ENCODE data around the gene SNX18.

SNX18 gene

DNA sequence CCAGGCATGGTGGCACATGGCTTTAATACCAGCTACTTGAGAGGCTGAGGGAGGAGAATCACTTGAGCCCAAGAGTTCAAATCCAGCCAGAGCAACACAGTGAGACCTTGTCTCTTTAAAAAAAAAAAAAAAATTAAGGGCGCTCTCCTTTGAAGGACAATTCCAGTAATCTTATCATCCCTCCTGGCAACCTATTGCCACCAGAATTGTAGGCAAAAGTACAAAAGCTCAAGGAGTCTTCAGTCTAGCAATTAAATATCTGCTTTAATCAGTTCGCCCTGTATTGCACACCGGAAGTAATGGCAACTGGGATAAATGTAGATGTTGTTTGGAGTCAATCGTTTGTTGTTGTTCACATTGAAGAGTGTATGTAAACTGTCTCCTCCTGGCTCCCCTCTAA lies 7.7 kb downstream of the SNX18 start:
- H3K18ac ChIP-seq (ENCODE audit: low read length): no peak overlapping the region
- H2BK15ac ChIP-seq (ENCODE audit: low read length): no peak overlapping the region
- H2BK120ac ChIP-seq (ENCODE audit: low read depth, low read length): no peak overlapping the region
- H3K36me3 ChIP-seq (replicated peaks in 1 of 2; ENCODE audit: control insufficient read depth in 2 of 2, insufficient read depth in 2 of 2, low read length in 2 of 2): peaks cover 0 to 22% of the 10 kb centered on the region in 2 donors
- peaks cover 6% of the 10 kb centered on the region for H3K79me1 ChIP-seq (ENCODE audit: low read depth, low read length)
- peaks cover 0 to 1% (median 0%) of the 10 kb centered on the region in 3 experiments for H3K27me3 ChIP-seq (ENCODE audit: control insufficient read depth in 3 of 3, insufficient read depth in 3 of 3, low read depth in 1 of 3, low read length in 3 of 3)
- no peak overlapping the region for H3K23ac ChIP-seq (ENCODE audit: low read depth, low read length, poor library complexity)
- H3K4me2 ChIP-seq (ENCODE audit: insufficient read depth, low read length, poor library complexity, severe bottlenecking): no peak overlapping the region
- whole genome bisulfite sequencing, 2 donors (ENCODE audit: extremely low coverage in 2 of 2, insufficient read length in 2 of 2, insufficient replicate concordance in 1 of 2): no CpG with 5 or more reads among the region's 4 CpGs
- no peak overlapping the region for H4K8ac ChIP-seq (ENCODE audit: low read depth, low read length)
- H3K4ac ChIP-seq (ENCODE audit: low read length): no peak overlapping the region
- H2BK12ac ChIP-seq (ENCODE audit: low read length): no peak overlapping the region
- peaks cover 0 to 11% of the 10 kb centered on the region in 2 donors for H3K4me1 ChIP-seq (ENCODE audit: control insufficient read depth in 2 of 2, insufficient read depth in 1 of 2, low read depth in 1 of 2, low read length in 2 of 2)
- H3K27ac ChIP-seq (replicated peaks; ENCODE audit: low read length): no peak overlapping the region
- no peak overlapping the region for H2AFZ ChIP-seq (ENCODE audit: low read length)
- H2AK5ac ChIP-seq (ENCODE audit: low read depth, low read length): no peak overlapping the region
- no peak for DNase-seq (ENCODE audit: low spot score)
- no peak overlapping the region for H3K14ac ChIP-seq (ENCODE audit: low read length)
- H3K9ac ChIP-seq (ENCODE audit: low read depth, low read length, poor library complexity): no peak overlapping the region
- no peak overlapping the region for H4K91ac ChIP-seq (ENCODE audit: low read depth, low read length, poor library complexity)
- H3K4me3 ChIP-seq (ENCODE audit: low read length in 2 of 2): no peak overlapping the region
- H2BK5ac ChIP-seq (ENCODE audit: low read length): no peak overlapping the region
- H3K9me3 ChIP-seq (replicated peaks in 1 of 2; ENCODE audit: control insufficient read depth in 2 of 2, insufficient read depth in 1 of 2, low read depth in 1 of 2, low read length in 2 of 2): no peaks in the 10 kb centered on the region

DNA sequence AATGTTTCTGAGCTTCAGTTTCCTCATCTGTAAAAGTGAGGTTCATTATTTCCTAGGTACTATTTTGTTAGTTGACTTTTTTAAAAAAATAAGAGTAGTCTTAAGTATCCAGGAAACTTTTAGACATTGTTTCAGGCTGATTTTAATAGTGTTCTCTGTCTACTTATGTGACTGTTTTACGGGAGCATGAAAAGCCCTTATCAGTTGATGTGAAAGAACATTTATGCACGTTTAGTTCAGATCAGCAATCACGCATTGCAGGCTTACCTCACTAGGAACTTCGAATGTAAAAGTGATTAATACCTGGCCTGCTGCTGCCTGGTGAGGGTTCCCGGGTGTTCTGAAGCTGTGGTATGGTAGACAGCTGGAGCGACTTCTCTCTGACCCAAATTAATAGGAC lies 8.1 kb downstream of the SNX18 start:
- no peak overlapping the region for H2BK15ac ChIP-seq (ENCODE audit: low read length)
- H3K4me1 ChIP-seq (ENCODE audit: control insufficient read depth in 2 of 2, insufficient read depth in 1 of 2, low read depth in 1 of 2, low read length in 2 of 2): peaks cover 0 to 7% of the 10 kb centered on the region in 2 donors
- peaks cover 0 to 1% (median 0%) of the 10 kb centered on the region in 3 experiments for H3K27me3 ChIP-seq (ENCODE audit: control insufficient read depth in 3 of 3, insufficient read depth in 3 of 3, low read depth in 1 of 3, low read length in 3 of 3)
- no peak overlapping the region for H2AK5ac ChIP-seq (ENCODE audit: low read depth, low read length)
- no peak overlapping the region for H2AFZ ChIP-seq (ENCODE audit: low read length)
- H3K9me3 ChIP-seq (replicated peaks in 1 of 2; ENCODE audit: control insufficient read depth in 2 of 2, insufficient read depth in 1 of 2, low read depth in 1 of 2, low read length in 2 of 2): no peaks in the 10 kb centered on the region
- no peak overlapping the region for H3K27ac ChIP-seq (replicated peaks; ENCODE audit: low read length)
- peaks cover 0 to 22% of the 10 kb centered on the region in 2 donors for H3K36me3 ChIP-seq (replicated peaks in 1 of 2; ENCODE audit: control insufficient read depth in 2 of 2, insufficient read depth in 2 of 2, low read length in 2 of 2)
- no peak overlapping the region for H3K14ac ChIP-seq (ENCODE audit: low read length)
- no peak overlapping the region for H3K18ac ChIP-seq (ENCODE audit: low read length)
- no peak overlapping the region for H3K4ac ChIP-seq (ENCODE audit: low read length)
- no CpG with 5 or more reads among the region's 6 CpGs for WGBS, 2 donors (ENCODE audit: extremely low coverage in 2 of 2, insufficient read length in 2 of 2, insufficient replicate concordance in 1 of 2)
- no peak overlapping the region for H4K8ac ChIP-seq (ENCODE audit: low read depth, low read length)
- H4K91ac ChIP-seq (ENCODE audit: low read depth, low read length, poor library complexity): no peak overlapping the region
- no peak for DNase-seq (ENCODE audit: low spot score)
- no peak overlapping the region for H3K9ac ChIP-seq (ENCODE audit: low read depth, low read length, poor library complexity)
- no peak overlapping the region for H3K23ac ChIP-seq (ENCODE audit: low read depth, low read length, poor library complexity)
- no peak overlapping the region for H2BK5ac ChIP-seq (ENCODE audit: low read length)
- no peak overlapping the region for H3K4me2 ChIP-seq (ENCODE audit: insufficient read depth, low read length, poor library complexity, severe bottlenecking)
- no peak overlapping the region for H3K4me3 ChIP-seq (ENCODE audit: low read length in 2 of 2)
- H2BK12ac ChIP-seq (ENCODE audit: low read length): no peak overlapping the region
- H2BK120ac ChIP-seq (ENCODE audit: low read depth, low read length): no peak overlapping the region
- peaks cover 6% of the 10 kb centered on the region for H3K79me1 ChIP-seq (ENCODE audit: low read depth, low read length)

DNA sequence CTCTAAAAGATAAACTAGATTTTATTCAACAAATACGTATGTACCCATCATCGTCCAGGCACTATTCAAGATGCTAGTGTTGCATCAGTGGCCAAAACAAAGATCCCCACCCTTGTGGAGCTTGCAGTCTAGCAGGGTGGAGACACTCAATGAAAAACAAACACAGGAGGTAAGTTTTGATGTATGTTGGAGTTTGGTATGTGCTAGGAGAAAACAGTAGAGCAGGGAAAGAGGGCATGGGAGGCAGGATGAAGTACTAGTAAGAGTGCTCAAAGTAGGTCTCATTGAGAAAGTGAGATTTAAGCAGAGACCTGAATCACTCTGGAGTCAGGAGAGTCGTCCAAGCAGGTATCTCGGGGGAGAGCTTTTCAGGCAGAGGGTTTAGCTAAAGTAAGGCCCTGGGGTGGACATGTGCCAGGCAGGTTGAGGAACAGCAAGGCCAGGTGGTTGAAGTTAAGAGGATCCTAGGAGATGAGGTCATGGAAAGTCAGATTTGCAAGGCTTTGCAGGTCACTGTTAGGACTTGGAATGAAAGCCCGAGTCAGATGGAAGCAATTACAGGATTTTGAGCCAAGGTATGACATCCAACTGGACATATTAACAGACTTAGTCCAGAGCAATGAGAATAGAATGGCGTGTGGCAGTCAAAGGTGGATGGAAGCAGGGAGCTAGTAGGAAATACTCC lies 9.2 kb downstream of the SNX18 start:
- H2AK5ac ChIP-seq (ENCODE audit: low read depth, low read length): no peak overlapping the region
- DNase-seq (ENCODE audit: low spot score): no peak
- no peak overlapping the region for H3K4me2 ChIP-seq (ENCODE audit: insufficient read depth, low read length, poor library complexity, severe bottlenecking)
- no peak overlapping the region for H3K18ac ChIP-seq (ENCODE audit: low read length)
- H4K91ac ChIP-seq (ENCODE audit: low read depth, low read length, poor library complexity): no peak overlapping the region
- H3K9ac ChIP-seq (ENCODE audit: low read depth, low read length, poor library complexity): no peak overlapping the region
- no peak overlapping the region for H2BK15ac ChIP-seq (ENCODE audit: low read length)
- H2BK5ac ChIP-seq (ENCODE audit: low read length): no peak overlapping the region
- H4K8ac ChIP-seq (ENCODE audit: low read depth, low read length): no peak overlapping the region
- no peak overlapping the region for H3K4me3 ChIP-seq (ENCODE audit: low read length in 2 of 2)
- no peak overlapping the region for H3K4ac ChIP-seq (ENCODE audit: low read length)
- peaks cover 0 to 1% (median 0%) of the 10 kb centered on the region in 3 experiments for H3K27me3 ChIP-seq (ENCODE audit: control insufficient read depth in 3 of 3, insufficient read depth in 3 of 3, low read depth in 1 of 3, low read length in 3 of 3)
- peaks cover 6% of the 10 kb centered on the region for H3K79me1 ChIP-seq (ENCODE audit: low read depth, low read length)
- WGBS, 2 donors (ENCODE audit: extremely low coverage in 2 of 2, insufficient read length in 2 of 2, insufficient replicate concordance in 1 of 2): no CpG with 5 or more reads among the region's 6 CpGs
- H3K14ac ChIP-seq (ENCODE audit: low read length): no peak overlapping the region
- H3K27ac ChIP-seq (replicated peaks; ENCODE audit: low read length): no peak overlapping the region
- no peaks in the 10 kb centered on the region for H3K9me3 ChIP-seq (replicated peaks in 1 of 2; ENCODE audit: control insufficient read depth in 2 of 2, insufficient read depth in 1 of 2, low read depth in 1 of 2, low read length in 2 of 2)
- H3K23ac ChIP-seq (ENCODE audit: low read depth, low read length, poor library complexity): no peak overlapping the region
- peaks cover 0 to 15% of the 10 kb centered on the region in 2 donors for H3K36me3 ChIP-seq (replicated peaks in 1 of 2; ENCODE audit: control insufficient read depth in 2 of 2, insufficient read depth in 2 of 2, low read length in 2 of 2)
- no peak overlapping the region for H2BK12ac ChIP-seq (ENCODE audit: low read length)
- H2BK120ac ChIP-seq (ENCODE audit: low read depth, low read length): no peak overlapping the region
- no peak overlapping the region for H2AFZ ChIP-seq (ENCODE audit: low read length)
- H3K4me1 ChIP-seq (ENCODE audit: control insufficient read depth in 2 of 2, insufficient read depth in 1 of 2, low read depth in 1 of 2, low read length in 2 of 2): peaks cover 0 to 8% of the 10 kb centered on the region in 2 donors

DNA sequence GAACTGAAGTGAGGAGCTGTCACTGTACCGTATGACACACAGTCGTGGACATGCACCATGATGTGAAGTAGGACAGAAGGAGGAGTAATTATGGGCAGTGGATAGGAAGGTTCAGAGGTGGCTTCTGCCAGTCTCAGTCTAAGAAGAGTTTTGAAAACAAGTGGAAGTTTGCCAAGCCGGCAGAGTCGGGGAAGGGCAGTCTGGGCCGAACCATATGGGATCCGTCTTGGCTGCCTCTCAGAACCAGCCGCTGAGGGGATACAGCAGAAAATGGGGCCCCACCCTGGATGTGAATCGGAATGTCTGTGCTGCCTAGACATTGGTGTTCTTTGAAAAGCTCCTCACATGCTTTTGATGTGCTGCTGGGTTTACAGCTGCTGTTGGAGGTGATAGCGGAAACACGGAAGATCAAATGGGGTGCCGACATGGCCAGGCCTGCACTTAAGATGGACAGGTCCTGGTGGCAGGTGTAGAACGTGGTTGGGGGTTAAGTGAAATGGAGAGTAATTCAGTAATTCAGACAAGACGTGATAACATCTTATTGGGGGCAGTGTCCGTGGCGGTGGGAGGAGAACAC lies 11.2 kb downstream of the SNX18 start:
- no peak for DNase-seq (ENCODE audit: low spot score)
- no peak overlapping the region for H2BK15ac ChIP-seq (ENCODE audit: low read length)
- H3K14ac ChIP-seq (ENCODE audit: low read length): no peak overlapping the region
- H4K91ac ChIP-seq (ENCODE audit: low read depth, low read length, poor library complexity): no peak overlapping the region
- no peak overlapping the region for H2AFZ ChIP-seq (ENCODE audit: low read length)
- H3K18ac ChIP-seq (ENCODE audit: low read length): peak overlapping the region; percentile 78
- no peak overlapping the region for H2BK5ac ChIP-seq (ENCODE audit: low read length)
- WGBS, 2 donors (ENCODE audit: extremely low coverage in 2 of 2, insufficient read length in 2 of 2, insufficient replicate concordance in 1 of 2): no CpG with 5 or more reads among the region's 15 CpGs
- peak overlapping the region; percentile 18 for H3K9ac ChIP-seq (ENCODE audit: low read depth, low read length, poor library complexity)
- peaks cover 0 to 4% of the 10 kb centered on the region in 2 donors for H3K36me3 ChIP-seq (replicated peaks in 1 of 2; ENCODE audit: control insufficient read depth in 2 of 2, insufficient read depth in 2 of 2, low read length in 2 of 2)
- no peak overlapping the region for H2AK5ac ChIP-seq (ENCODE audit: low read depth, low read length)
- no peak overlapping the region for H3K23ac ChIP-seq (ENCODE audit: low read depth, low read length, poor library complexity)
- no peak overlapping the region for H2BK12ac ChIP-seq (ENCODE audit: low read length)
- H3K4me1 ChIP-seq (ENCODE audit: control insufficient read depth in 2 of 2, insufficient read depth in 1 of 2, low read depth in 1 of 2, low read length in 2 of 2): peaks cover 4 to 9% of the 10 kb centered on the region in 2 donors
- no peak overlapping the region for H3K4me2 ChIP-seq (ENCODE audit: insufficient read depth, low read length, poor library complexity, severe bottlenecking)
- no peak overlapping the region for H3K27ac ChIP-seq (replicated peaks; ENCODE audit: low read length)
- no peaks in the 10 kb centered on the region for H3K9me3 ChIP-seq (replicated peaks in 1 of 2; ENCODE audit: control insufficient read depth in 2 of 2, insufficient read depth in 1 of 2, low read depth in 1 of 2, low read length in 2 of 2)
- no peak overlapping the region for H2BK120ac ChIP-seq (ENCODE audit: low read depth, low read length)
- peaks cover 0 to 1% (median 0%) of the 10 kb centered on the region in 3 experiments for H3K27me3 ChIP-seq (ENCODE audit: control insufficient read depth in 3 of 3, insufficient read depth in 3 of 3, low read depth in 1 of 3, low read length in 3 of 3)
- H3K79me1 ChIP-seq (ENCODE audit: low read depth, low read length): peaks cover 6% of the 10 kb centered on the region
- H3K4me3 ChIP-seq (ENCODE audit: low read length in 2 of 2): no peak overlapping the region
- H3K4ac ChIP-seq (ENCODE audit: low read length): no peak overlapping the region
- H4K8ac ChIP-seq (ENCODE audit: low read depth, low read length): no peak overlapping the region
